CD4-positive, alpha-beta T cell treated with Interleukin-10 for 1 hour (primary cell): ENCODE results near the gene PTGER3.
A peak's percentile ranks its signal among the peaks of the same experiment; 100 is the strongest.

Experiments
- DNase-seq: peaks from one replicate; pipeline ENCODE4 v3.0.0-alpha.2; 2020

Gene PTGER3

GRCh38 chr1:71047635-71048607 lies at the start of gene PTGER3:
PTGER3 (minus strand) TSS chr1:71047816; CDS start chr1:71047577, 239 bp downstream.
- peak; percentile 38 for DNase-seq

GRCh38 chr1:71094913-71095312 lies 47.3 kb upstream of the PTGER3 start:
- no peak for DNase-seq

- DNase-seq: no peak
Measured at GRCh38 chr1:71093938-71094337, 46.3 kb upstream of the PTGER3 start.

GRCh38 chr1:71089536-71090270 lies 42.1 kb upstream of the PTGER3 start:
- no peak for DNase-seq

DNA sequence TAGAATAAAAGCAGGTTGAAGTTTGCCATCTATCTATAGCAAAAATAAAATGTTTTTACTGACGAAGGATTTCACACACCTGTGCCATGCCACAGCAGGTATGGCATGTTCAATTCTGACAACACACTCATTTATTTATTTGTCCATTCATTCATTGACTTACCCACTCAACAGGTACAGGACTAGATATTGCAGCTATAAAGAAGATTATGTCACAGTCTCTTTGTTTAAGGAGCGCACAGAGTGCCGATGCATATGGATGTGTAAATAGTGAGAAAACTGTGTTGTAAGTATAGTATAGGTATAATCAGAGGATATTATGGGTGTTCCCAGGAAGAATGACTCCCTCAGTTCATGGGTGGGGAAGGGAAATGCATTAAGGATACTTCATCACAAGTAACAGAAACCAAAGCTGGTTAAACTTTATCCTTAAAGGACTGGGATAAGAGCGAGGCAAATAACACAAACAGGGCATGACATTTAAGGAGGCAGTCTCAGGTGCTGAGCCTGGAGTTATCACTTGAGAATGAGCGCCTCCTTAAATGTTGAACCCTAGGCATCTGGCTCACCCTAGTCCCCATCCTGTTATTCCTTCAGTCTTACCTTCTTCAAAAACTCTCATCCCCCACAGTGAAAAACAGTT lies 41.1 kb upstream of the PTGER3 start:
- no peak for DNase-seq

- DNase-seq: no peak
Measured at GRCh38 chr1:71087713-71088112, 40.1 kb upstream of the PTGER3 start.

- no peak for DNase-seq
Measured at GRCh38 chr1:71087060-71087459, 39.4 kb upstream of the PTGER3 start.

DNA sequence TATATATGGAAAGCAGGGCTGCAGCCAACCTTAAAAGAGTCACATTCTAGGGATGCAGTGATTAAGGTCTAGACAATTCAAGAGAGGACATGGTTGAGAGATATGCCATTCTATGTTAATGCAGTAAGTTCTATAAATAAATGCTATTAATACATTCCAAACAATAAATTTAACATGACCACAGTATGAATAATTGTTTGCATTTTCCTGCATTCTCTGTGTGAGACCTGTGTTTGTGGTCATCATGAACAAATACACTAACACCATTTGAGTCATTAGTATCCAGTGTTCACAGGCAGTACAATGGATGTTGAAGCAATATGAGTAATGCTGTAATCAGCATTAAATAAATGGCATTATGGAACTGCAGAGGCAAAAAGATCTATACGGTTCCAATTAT lies 38.7 kb upstream of the PTGER3 start:
- no peak for DNase-seq

DNA sequence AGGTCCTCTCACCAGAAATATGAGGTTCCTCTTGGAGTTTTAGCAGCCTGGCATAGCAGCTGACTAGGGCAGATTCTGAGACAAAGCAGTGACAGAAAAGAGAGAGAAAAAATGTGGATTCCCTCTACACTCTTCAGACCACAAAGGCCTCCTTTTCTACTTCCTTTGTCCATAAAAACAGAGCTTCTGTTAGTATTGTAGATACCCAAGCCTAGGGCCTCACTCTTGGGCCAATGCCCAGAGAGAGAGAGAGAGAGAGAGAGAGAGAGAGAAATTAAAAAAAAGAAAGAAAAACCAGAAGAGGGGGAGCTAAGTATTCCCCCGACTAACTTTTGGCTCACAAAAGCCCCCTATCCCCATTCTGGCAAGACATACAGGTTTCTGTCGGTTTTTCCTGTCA lies 35.7 kb upstream of the PTGER3 start:
- DNase-seq: no peak

GRCh38 chr1:71081697-71082080 lies 34.1 kb upstream of the PTGER3 start:
- DNase-seq: no peak

GRCh38 chr1:71080739-71081696 lies 33.4 kb upstream of the PTGER3 start, which contains the start of gene ZRANB2:
ZRANB2 (minus strand) TSS chr1:71081035; CDS start chr1:71080995, 40 bp downstream.
- peak; percentile 95 for DNase-seq

- DNase-seq: peak; percentile 11
Measured at GRCh38 chr1:71080230-71080738, 32.7 kb upstream of the PTGER3 start.

DNA sequence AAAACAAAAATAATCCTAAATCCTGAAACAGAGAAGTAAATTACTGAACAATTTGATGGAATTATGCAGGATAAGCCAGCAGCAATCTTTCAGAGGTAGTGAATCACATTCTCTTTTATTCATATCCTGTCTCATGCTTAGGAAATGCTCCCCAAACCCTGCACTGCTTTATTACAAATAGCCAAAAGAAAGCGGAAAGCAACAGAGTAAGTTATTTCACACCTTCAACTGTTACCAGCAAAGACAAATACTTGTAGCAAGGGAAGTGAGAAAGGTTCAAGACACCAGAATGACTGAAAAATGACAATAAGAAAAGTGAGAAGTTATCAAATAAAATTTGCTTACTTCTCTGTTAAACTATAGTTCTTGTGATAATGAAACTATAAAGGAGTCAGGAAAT lies 27.1 kb upstream of the PTGER3 start:
- DNase-seq: no peak

GRCh38 chr1:71072273-71072672 lies 24.7 kb upstream of the PTGER3 start:
- no peak for DNase-seq

DNA sequence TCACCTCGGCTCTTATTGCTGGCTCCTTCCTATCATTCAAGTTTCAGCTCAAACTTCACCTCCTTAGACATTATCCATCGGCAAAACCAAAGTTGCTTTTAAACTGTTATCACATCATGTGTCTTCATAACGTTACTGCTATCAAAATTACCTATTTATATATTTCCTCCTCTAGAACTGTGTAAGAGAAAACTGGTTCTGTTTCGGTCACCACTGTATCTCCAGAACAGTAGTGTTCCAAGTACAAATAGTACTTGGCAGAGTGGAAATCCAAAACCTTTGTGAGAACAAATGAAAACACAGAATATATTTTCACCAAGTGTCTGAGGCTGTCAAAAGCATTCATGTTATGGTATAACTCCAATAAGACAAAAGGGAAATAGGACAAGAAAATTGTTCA lies 24.1 kb upstream of the PTGER3 start:
- no peak for DNase-seq

DNA sequence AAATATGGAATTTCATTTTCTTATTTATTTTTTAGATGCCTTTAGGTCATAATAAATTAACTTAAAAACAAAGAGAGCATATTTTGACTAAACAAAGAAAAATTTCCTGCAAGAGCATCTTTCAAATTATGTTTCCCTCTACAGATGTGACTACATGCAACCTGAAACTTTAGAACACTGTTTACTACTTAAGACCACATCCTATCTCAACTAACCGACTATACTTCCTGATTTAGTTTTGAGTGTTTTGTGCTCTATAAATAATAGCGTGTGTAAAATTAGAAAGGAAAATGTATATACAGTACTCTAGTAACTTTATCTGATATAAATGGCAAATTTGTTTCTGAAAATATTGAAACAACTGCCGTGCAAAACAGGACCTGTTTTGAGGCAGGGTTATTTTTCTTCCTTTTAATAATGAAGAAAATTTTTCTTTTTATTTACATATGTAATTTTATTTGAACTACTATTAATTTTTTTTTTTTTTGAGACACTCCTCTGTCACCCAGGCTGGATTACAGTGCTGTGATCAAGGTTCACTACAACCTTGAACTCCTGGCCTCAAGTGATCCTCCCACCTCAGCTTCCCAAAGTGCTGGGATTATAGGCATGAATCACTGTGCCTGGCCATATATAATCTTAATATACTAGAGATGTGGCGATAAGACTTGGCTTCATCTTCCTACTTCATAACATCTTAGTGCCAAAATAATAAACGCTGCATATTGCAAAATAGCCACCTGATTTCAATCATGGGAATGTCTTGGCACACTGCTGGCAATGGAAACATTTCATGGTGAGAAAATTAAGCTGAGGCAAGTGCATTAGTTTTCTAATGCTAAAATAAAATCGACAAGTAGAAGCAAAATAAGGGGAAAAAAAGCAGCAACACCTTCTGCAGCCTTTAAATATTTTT lies 21.0 kb upstream of the PTGER3 start:
- no peak for DNase-seq

DNA sequence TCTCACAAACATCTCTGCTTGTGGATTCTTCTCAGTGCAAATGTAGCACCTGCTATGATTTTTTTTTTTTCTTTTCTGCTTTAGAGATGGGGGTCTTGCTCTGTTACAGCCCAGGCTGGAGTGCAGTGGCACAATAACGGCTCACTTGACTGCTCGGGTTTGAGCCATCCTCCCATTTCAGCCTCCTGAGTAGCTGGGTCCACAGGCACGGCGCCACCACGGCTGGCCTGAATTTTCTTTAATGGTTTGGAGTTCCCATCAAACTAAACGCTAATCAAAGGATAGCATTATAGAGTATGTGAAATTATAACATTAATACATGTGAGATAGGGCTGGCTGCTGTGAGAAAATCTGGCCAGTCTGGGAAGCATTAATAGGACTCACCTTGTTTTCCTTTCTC lies 7.2 kb upstream of the PTGER3 start:
- DNase-seq: no peak

DNA sequence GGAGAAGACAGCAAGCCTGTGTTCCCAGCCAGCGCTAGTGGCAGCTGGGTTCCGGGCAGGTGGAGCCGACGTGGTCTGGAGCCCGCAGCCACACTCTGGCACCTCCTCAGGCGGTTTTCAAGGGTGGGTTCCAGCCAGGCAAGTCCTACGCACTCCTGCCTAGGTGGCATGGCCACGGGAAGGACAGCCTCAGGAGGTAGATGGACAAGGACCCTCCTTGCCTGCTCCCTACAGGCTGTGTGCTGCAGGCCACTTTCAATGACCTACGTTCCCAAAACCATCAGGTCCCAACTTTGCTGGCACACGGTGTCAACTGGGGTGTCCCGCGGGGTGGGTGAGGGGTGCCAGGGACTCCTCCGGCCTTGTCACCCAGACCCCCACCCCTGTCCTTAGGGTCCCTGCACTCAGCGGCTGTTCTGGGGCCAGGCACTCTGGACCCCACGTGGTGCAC lies 6.7 kb upstream of the PTGER3 start:
- DNase-seq: no peak

- no peak for DNase-seq
Measured at GRCh38 chr1:71053758-71054157, 6.1 kb upstream of the PTGER3 start.

- DNase-seq: no peak
Measured at GRCh38 chr1:71053146-71053545, 5.5 kb upstream of the PTGER3 start.
